ENCODE data around the gene CSMD2. TPM values are rescaled to one million over a fixed set of nuclear protein-coding genes. Genes with fewer than 3 reads are reported as not detected.
"Not testable (repeated sequence)": the region's sequence is repeated elsewhere in the genome, so short reads cannot be mapped to it uniquely, and the experiment has no call there.

The CSMD2 gene
- total RNA-seq, 1 donor from 2014 or later, result 2.1 TPM

DNA sequence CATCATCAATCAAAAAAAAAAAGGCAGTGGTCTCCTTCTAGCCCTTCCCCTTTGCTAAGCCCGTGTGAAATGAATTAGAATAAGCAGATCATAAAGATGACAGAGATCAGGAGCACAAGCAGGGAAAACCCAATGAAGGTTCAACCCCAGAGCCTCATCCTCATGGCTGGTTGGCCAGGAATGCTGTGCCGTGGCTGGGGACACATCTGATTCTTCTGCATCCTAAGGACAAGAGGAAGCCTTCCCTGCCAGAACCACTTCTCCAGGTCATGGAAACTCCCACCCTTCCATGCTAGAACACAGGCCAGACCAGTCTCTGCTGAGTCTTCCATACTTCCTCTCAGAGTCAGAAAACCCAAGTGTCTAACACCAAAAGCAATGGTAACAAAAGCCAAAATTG is 81.1 kb downstream of the CSMD2 start:
- Mint-ChIP-seq H3K9me3 (ENCODE audit: unreplicated experiment) (no peaks in the 10 kb centered on the region), H3K27me3 (ENCODE audit: unreplicated experiment) (peaks cover 8% of the 10 kb centered on the region), H3K4me3 (ENCODE audit: unreplicated experiment) (no peak overlapping the region), H3K36me3 (ENCODE audit: low read depth, unreplicated experiment) (no peaks in the 10 kb centered on the region), H3K4me1 (ENCODE audit: unreplicated experiment) (no peaks in the 10 kb centered on the region), H3K27ac (ENCODE audit: unreplicated experiment) (no peak overlapping the region)
- no peak for DNase-seq (ENCODE audit: low spot score)
- TF ChIP-seq, protein P1, sequence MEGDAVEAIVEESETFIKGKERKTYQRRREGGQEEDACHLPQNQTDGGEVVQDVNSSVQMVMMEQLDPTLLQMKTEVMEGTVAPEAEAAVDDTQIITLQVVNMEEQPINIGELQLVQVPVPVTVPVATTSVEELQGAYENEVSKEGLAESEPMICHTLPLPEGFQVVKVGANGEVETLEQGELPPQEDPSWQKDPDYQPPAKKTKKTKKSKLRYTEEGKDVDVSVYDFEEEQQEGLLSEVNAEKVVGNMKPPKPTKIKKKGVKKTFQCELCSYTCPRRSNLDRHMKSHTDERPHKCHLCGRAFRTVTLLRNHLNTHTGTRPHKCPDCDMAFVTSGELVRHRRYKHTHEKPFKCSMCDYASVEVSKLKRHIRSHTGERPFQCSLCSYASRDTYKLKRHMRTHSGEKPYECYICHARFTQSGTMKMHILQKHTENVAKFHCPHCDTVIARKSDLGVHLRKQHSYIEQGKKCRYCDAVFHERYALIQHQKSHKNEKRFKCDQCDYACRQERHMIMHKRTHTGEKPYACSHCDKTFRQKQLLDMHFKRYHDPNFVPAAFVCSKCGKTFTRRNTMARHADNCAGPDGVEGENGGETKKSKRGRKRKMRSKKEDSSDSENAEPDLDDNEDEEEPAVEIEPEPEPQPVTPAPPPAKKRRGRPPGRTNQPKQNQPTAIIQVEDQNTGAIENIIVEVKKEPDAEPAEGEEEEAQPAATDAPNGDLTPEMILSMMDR (IDR thresholded peaks at IDR 0.05; ENCODE audit: unreplicated experiment), result no peak

DNA sequence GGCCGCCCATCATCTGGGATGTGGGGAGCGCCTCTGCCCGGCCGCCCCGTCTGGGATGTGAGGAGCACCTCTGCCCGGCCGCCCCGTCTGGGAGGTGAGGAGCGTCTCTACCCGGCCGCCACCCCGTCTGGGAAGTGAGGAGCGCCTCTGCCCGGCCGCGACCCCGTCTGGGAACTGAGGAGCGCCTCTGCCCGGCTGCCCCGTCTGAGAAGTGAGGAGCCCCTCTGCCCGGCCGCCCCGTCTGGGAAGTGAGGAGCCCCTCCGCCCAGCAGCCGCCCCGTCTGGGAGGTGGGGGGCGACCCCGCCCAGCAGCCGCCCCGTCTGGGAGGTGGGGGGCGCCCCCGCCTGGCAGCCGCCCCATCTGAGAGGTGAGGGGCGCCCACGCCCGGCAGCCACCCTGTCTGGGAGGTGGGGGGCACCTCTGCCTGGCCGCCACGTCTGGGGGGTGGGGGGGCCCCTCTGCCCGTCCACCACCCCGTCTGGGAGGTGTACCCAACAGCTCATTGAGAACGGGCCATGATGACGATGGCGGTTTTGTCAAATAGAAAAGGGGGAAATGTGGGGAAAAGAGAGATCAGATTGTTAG is 82.9 kb downstream of the CSMD2 start:
- H3K36me3 Mint-ChIP-seq (ENCODE audit: low read depth, unreplicated experiment); H3K4me1 Mint-ChIP-seq (ENCODE audit: unreplicated experiment); H3K27me3 Mint-ChIP-seq (ENCODE audit: unreplicated experiment); H3K9me3 Mint-ChIP-seq (ENCODE audit: unreplicated experiment); H3K27ac Mint-ChIP-seq (ENCODE audit: unreplicated experiment); DNase-seq (ENCODE audit: low spot score); H3K4me3 Mint-ChIP-seq (ENCODE audit: unreplicated experiment): not testable (repeated sequence)

DNA sequence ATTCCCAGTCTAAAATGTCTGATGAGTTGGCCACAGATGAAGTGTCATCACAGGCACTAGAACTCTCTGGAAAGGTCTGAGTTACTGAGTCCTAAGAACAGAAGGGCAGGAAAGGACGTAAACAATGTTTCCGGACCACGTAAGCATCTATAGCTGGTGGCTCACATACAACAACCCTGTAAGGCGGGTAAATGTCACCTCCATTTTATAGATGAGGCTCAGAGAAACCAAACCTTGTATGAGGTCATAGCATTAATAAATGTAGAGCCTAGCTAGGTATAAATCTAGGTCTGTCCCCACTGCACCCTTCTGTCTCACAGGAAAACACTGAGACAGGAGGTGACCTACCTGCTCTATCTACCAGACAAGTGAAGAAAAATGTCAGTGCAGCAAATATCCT is 86.6 kb downstream of the CSMD2 start:
- no peak for DNase-seq (ENCODE audit: low spot score)
- TF ChIP-seq, protein P1 (IDR thresholded peaks at IDR 0.05; ENCODE audit: unreplicated experiment), result no peak
- Mint-ChIP-seq H3K27me3 (ENCODE audit: unreplicated experiment) (peaks cover 7% of the 10 kb centered on the region), H3K9me3 (ENCODE audit: unreplicated experiment) (no peaks in the 10 kb centered on the region), H3K36me3 (ENCODE audit: low read depth, unreplicated experiment) (no peaks in the 10 kb centered on the region), H3K27ac (ENCODE audit: unreplicated experiment) (no peak overlapping the region), H3K4me1 (ENCODE audit: unreplicated experiment) (no peaks in the 10 kb centered on the region), H3K4me3 (ENCODE audit: unreplicated experiment) (no peak overlapping the region)

DNA sequence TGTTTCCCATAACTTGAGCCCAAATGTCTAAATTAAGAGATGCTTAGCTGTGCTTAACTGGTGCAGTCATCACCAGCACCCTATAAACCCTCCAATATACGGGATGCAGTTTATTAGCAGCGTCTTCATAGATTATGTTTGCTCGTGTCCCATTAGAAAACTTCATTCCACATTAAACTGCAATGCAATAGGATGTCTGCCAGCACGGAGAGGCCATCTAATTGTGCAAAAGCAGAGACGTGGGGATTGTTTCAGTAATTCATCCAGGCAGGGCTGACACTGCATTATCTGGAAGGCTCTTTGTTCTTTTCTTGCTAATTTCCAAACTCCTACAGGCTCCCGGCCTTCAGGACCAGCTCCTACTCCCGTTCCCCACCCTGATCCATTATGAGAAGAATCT is 89.5 kb downstream of the CSMD2 start:
- TF ChIP-seq, protein P1 (IDR thresholded peaks at IDR 0.05; ENCODE audit: unreplicated experiment), result no peak
- H3K4me3 Mint-ChIP-seq (ENCODE audit: unreplicated experiment), result no peak overlapping the region
- H3K4me1 Mint-ChIP-seq (ENCODE audit: unreplicated experiment), result no peaks in the 10 kb centered on the region

DNA sequence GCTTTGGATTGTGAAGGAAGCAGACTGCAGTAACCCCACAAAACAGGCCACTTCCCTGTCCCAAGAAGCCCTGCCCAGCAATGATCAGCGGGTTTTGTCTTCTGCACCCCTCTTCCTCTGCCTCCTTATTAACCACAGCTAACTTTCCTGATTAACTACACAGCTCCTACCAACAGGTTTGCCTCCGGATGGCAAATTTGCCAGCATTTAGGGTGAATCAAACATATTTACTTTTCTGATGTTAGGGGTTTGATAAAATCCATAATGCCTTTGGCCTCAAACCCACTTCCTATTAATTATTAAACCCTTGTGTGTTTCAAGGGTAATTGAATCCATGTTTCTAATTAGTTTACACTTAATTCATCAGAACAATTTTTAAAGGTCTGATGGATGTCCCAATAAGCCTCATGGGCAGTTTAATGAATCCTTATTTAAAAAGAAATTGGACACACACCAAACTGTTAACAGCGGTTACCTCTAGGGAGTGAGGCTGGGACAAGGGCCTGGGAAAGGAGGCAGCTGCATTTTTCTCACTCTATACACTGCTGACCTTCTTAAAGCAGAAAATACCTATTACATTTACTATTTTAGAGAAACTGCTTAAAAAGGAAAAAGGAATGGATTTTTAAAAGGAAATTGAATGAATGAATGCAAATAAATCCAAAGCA is 91.9 kb downstream of the CSMD2 start:
- H3K9me3 Mint-ChIP-seq (ENCODE audit: unreplicated experiment), result no peaks in the 10 kb centered on the region
- H3K27ac Mint-ChIP-seq (ENCODE audit: unreplicated experiment), result no peak overlapping the region
- TF ChIP-seq, protein P1 (IDR thresholded peaks at IDR 0.05; ENCODE audit: unreplicated experiment), result no peak
- no peak for DNase-seq (ENCODE audit: low spot score)
- H3K36me3 Mint-ChIP-seq (ENCODE audit: low read depth, unreplicated experiment), result no peaks in the 10 kb centered on the region
- peaks cover 2% of the 10 kb centered on the region for H3K27me3 Mint-ChIP-seq (ENCODE audit: unreplicated experiment)
- no peaks in the 10 kb centered on the region for H3K4me1 Mint-ChIP-seq (ENCODE audit: unreplicated experiment)
- H3K4me3 Mint-ChIP-seq (ENCODE audit: unreplicated experiment), result no peak overlapping the region

More for the DNA sequence above, 89.5 kb downstream of the CSMD2 start:
- H3K36me3 Mint-ChIP-seq (ENCODE audit: low read depth, unreplicated experiment), result no peaks in the 10 kb centered on the region
- no peaks in the 10 kb centered on the region for H3K9me3 Mint-ChIP-seq (ENCODE audit: unreplicated experiment)
- no peak overlapping the region for H3K27ac Mint-ChIP-seq (ENCODE audit: unreplicated experiment)
- no peak for DNase-seq (ENCODE audit: low spot score)
- H3K27me3 Mint-ChIP-seq (ENCODE audit: unreplicated experiment), result peaks cover 2% of the 10 kb centered on the region

Data from endothelial cell (in vitro differentiated cells).